ENCODE data around the gene MED27.
"Not testable (repeated sequence)": the region's sequence is repeated elsewhere in the genome, so short reads cannot be mapped to it uniquely, and the experiment has no call there.

Gene MED27

DNA sequence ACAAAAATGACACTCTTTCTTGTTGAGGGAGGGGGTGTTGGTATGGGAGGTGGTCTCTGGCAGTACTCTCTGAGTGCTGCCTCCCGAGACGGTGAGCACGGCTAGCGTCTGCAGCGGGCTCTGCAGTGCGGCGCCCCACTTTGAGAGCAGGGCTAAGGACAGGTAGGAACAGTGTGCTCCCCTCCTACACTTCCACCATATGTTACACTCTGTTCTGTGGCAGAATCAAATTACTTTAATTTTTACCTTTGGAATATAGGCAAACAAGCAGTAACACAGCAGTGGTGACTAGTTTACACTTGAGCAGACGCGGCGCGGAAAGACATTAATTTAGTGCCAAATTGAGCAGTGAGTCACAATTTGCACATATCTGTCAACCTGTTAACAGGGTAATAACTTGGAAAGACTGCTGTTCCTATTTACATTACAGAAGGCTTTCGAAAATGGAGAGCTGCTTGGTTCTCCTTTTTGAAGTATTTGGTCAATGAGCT is 136.3 kb downstream of the MED27 start:
- H3K4me1 Mint-ChIP-seq (ENCODE audit: low read depth): no peaks in the 10 kb centered on the region
- no peak overlapping the region for H3K4me3 Mint-ChIP-seq
- H3K9me3 Mint-ChIP-seq: no peaks in the 10 kb centered on the region
- no peaks in the 10 kb centered on the region for H3K27me3 Mint-ChIP-seq
- H3K27ac Mint-ChIP-seq: no peak overlapping the region
- H3K36me3 Mint-ChIP-seq (ENCODE audit: low read depth): peaks cover 25% of the 10 kb centered on the region

GRCh38 chr9:131942146-131942720 is 137.4 kb downstream of the MED27 start:
- H3K27me3 Mint-ChIP-seq: no peaks in the 10 kb centered on the region
- H3K4me3 Mint-ChIP-seq: no peak overlapping the region
- H3K27ac Mint-ChIP-seq: no peak overlapping the region
- peaks cover 37% of the 10 kb centered on the region for H3K36me3 Mint-ChIP-seq (ENCODE audit: low read depth)
- no peaks in the 10 kb centered on the region for H3K4me1 Mint-ChIP-seq (ENCODE audit: low read depth)
- no peaks in the 10 kb centered on the region for H3K9me3 Mint-ChIP-seq

- H3K9me3 Mint-ChIP-seq: no peaks in the 10 kb centered on the region
- no peaks in the 10 kb centered on the region for H3K27me3 Mint-ChIP-seq
- peaks cover 47% of the 10 kb centered on the region for H3K36me3 Mint-ChIP-seq (ENCODE audit: low read depth)
- H3K4me3 Mint-ChIP-seq: no peak overlapping the region
- no peak overlapping the region for H3K27ac Mint-ChIP-seq
- H3K4me1 Mint-ChIP-seq (ENCODE audit: low read depth): no peaks in the 10 kb centered on the region
Observed at GRCh38 chr9:131937451-131937850, 142.2 kb downstream of the MED27 start.

- Mint-ChIP-seq H3K27ac (no peak overlapping the region), H3K27me3 (no peaks in the 10 kb centered on the region), H3K4me3 (no peak overlapping the region), H3K36me3 (ENCODE audit: low read depth) (peaks cover 44% of the 10 kb centered on the region), H3K4me1 (ENCODE audit: low read depth) (no peaks in the 10 kb centered on the region), H3K9me3 (no peaks in the 10 kb centered on the region)
Observed at GRCh38 chr9:131936929-131937328, 142.7 kb downstream of the MED27 start.

GRCh38 chr9:131934673-131935072 is 145.0 kb downstream of the MED27 start:
- Mint-ChIP-seq H3K27me3 (no peaks in the 10 kb centered on the region), H3K27ac (no peak overlapping the region), H3K4me1 (ENCODE audit: low read depth) (no peaks in the 10 kb centered on the region), H3K36me3 (ENCODE audit: low read depth) (peaks cover 44% of the 10 kb centered on the region), H3K4me3 (no peak overlapping the region), H3K9me3 (no peaks in the 10 kb centered on the region)

DNA sequence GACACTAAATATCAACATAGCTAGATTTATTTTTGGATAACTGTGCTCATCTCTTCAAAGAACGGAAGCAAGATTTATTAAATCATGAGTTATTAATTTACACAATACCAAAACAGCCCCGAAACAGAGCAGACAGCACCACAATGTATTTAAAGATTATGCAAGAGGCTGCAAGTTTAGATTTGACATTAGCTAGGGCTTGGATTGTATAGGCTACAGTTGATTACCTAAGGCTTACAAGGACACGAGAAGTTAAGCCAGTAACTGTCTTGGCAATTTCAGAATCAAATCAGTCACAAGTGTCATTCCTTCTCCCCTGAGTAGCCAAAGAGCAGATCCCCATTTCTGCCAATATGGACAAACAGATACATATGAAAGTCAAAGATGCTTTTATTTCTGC is 152.6 kb downstream of the MED27 start:
- H3K27me3 Mint-ChIP-seq: no peaks in the 10 kb centered on the region
- H3K27ac Mint-ChIP-seq: no peak overlapping the region
- H3K36me3 Mint-ChIP-seq (ENCODE audit: low read depth): peaks cover 11% of the 10 kb centered on the region
- peaks cover 8% of the 10 kb centered on the region for H3K4me1 Mint-ChIP-seq (ENCODE audit: low read depth)
- H3K9me3 Mint-ChIP-seq: no peaks in the 10 kb centered on the region
- no peak overlapping the region for H3K4me3 Mint-ChIP-seq

DNA sequence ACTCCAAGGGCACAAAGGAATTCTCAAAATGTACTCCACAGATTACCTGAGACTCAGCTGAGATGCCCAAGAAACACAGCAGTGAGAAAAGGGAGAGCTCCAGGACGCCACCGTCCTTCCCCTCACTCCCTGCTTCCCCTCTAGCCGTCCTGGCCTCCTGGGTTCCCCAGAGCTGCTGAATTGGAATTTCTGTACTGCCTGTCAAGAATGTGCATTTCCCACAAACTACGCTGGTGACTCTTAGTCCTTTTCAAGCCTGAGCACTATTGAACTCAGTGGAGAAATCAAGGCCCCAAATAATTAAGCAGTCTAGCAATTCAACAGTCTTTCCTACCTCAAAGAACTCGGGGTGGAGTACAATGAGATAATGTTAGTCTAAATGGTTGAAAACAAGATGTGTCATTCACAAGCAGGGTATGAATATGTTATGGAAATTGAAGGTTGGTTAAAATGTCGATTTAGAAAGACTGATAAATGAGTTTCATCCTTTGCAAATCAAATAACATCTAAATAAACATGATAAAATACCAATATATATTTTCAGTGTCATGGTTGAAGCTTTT is 153.2 kb downstream of the MED27 start:
- no peaks in the 10 kb centered on the region for H3K9me3 Mint-ChIP-seq
- H3K27ac Mint-ChIP-seq: no peak overlapping the region
- peaks cover 11% of the 10 kb centered on the region for H3K36me3 Mint-ChIP-seq (ENCODE audit: low read depth)
- H3K4me3 Mint-ChIP-seq: no peak overlapping the region
- H3K4me1 Mint-ChIP-seq (ENCODE audit: low read depth): peaks cover 8% of the 10 kb centered on the region
- no peaks in the 10 kb centered on the region for H3K27me3 Mint-ChIP-seq

DNA sequence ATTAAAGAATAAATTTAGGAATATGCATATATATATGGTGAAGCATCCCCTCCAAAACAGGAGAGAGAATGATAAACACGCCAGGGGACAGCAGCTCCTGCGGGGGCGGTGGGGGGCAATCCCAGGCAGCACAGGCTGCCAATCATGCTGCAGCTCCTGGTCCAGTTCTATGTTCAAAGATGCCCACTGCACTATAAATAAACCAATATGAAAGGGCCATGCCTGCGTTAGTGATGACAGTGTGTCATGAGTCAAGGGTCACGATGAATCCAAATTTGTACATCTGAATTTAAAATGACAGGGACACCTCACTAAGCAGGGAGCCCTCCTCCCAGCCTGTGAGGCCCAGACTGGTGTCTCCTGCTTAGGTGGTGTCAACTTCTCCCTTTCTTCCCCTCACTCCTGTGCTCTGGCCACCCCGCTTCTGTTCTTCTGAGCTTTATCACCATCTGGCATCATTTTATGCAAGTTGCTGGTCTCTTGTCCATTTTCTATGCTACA is 153.9 kb downstream of the MED27 start:
- Mint-ChIP-seq H3K27ac (no peak overlapping the region), H3K36me3 (ENCODE audit: low read depth) (peaks cover 11% of the 10 kb centered on the region), H3K4me1 (ENCODE audit: low read depth) (peaks cover 8% of the 10 kb centered on the region), H3K27me3 (no peaks in the 10 kb centered on the region), H3K9me3 (no peaks in the 10 kb centered on the region), H3K4me3 (no peak overlapping the region)

DNA sequence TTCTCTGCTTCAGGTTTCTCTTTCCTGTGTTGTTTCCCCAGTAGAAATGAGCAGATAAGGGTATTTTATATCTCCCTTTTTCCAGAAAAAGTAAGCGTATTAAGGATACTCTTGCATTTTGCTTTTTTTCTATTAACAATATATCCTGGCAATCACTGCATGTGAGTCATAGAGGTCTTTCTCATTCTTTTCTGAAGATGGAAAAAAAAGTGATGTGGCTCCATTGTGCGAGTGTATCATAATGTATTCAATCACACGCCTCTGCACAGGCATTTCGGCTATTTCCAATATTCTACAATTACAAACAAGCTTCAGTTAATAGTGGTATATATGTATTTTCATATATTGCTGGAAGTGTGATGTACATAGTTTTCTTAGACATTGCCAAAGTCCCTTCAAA is 155.9 kb downstream of the MED27 start:
- Mint-ChIP-seq H3K27me3 (no peaks in the 10 kb centered on the region), H3K36me3 (ENCODE audit: low read depth) (peaks cover 11% of the 10 kb centered on the region), H3K4me3 (no peak overlapping the region), H3K9me3 (no peaks in the 10 kb centered on the region), H3K27ac (no peak overlapping the region), H3K4me1 (ENCODE audit: low read depth) (peaks cover 12% of the 10 kb centered on the region)

GRCh38 chr9:131923132-131923671 is 156.5 kb downstream of the MED27 start:
- Mint-ChIP-seq H3K9me3 (no peaks in the 10 kb centered on the region), H3K4me3 (no peak overlapping the region), H3K4me1 (ENCODE audit: low read depth) (peaks cover 12% of the 10 kb centered on the region), H3K36me3 (ENCODE audit: low read depth) (peaks cover 11% of the 10 kb centered on the region), H3K27me3 (no peaks in the 10 kb centered on the region), H3K27ac (no peak overlapping the region)

DNA sequence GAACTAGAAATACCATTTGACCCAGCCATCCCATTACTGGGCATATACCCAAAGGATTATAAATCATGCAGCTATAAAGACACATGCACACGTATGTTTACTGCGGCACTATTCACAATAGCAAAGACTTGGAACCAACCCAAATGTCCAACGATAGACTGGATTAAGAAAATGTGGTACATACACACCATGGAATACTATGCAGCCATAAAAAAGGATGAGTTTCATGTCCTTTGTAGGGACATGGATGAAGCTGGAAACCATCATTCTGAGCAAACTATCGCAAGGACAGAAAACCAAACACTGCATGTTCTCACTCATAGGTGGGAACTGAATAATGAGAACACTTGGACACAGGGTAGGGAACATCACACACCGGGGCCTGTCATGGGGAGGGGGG is 158.0 kb downstream of the MED27 start:
- not testable (repeated sequence) for H3K9me3 Mint-ChIP-seq, H3K27me3 Mint-ChIP-seq, H3K4me3 Mint-ChIP-seq, H3K27ac Mint-ChIP-seq
- peaks cover 12% of the 10 kb centered on the region for H3K4me1 Mint-ChIP-seq (ENCODE audit: low read depth)
- H3K36me3 Mint-ChIP-seq (ENCODE audit: low read depth): peaks cover 11% of the 10 kb centered on the region

DNA sequence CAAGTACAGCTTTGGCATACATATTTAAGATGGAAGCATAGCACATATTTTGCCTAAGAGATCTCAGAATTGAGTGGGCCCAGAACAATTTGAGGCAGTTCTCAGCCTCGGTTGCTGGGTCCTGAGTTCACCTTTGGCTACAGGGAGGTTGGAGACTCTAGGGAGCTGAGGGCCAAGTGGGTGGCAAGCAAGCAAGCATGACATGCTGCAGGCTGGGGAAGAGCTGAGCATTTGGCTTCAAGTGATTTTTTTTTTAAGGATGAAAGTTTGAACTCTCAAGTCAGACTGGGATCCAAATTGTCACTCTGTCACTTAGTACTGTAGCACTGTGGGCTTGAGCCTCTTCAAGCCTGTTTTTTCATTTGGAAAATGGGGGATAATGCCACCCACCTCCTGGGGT is 160.5 kb downstream of the MED27 start:
- Mint-ChIP-seq H3K27ac (no peak overlapping the region), H3K36me3 (ENCODE audit: low read depth) (peaks cover 18% of the 10 kb centered on the region), H3K27me3 (no peaks in the 10 kb centered on the region), H3K4me3 (no peak overlapping the region), H3K9me3 (no peaks in the 10 kb centered on the region), H3K4me1 (ENCODE audit: low read depth) (peaks cover 12% of the 10 kb centered on the region)

GRCh38 chr9:131918481-131918880 is 161.2 kb downstream of the MED27 start:
- H3K9me3 Mint-ChIP-seq: no peaks in the 10 kb centered on the region
- no peak overlapping the region for H3K27ac Mint-ChIP-seq
- no peaks in the 10 kb centered on the region for H3K27me3 Mint-ChIP-seq
- H3K4me1 Mint-ChIP-seq (ENCODE audit: low read depth): peaks cover 7% of the 10 kb centered on the region
- H3K4me3 Mint-ChIP-seq: no peak overlapping the region
- H3K36me3 Mint-ChIP-seq (ENCODE audit: low read depth): peaks cover 15% of the 10 kb centered on the region

- Mint-ChIP-seq H3K4me3 (no peak overlapping the region), H3K27ac (no peak overlapping the region), H3K9me3 (no peaks in the 10 kb centered on the region), H3K27me3 (no peaks in the 10 kb centered on the region), H3K36me3 (ENCODE audit: low read depth) (peaks cover 7% of the 10 kb centered on the region), H3K4me1 (ENCODE audit: low read depth) (peaks cover 4% of the 10 kb centered on the region)
Observed at GRCh38 chr9:131917009-131917408, 162.7 kb downstream of the MED27 start.

DNA sequence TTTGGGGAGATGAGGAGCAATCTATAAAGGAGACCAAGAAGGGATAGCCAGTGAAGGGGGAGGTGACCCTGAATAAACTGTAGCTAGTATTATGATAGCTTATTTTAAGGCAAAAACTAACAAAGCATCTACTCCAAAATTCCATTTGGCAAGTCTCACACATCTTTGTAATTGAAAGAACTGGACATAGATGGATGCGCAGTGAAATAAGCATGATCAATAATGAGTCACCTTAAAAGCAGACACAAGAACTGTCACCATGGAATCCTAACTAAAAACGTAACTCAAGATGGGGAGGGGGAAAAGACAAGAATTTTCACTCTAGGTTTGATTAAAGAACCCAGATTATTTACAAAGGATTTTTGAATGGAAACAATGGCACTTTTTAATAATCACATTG is 164.5 kb downstream of the MED27 start:
- peaks cover 7% of the 10 kb centered on the region for H3K36me3 Mint-ChIP-seq (ENCODE audit: low read depth)
- H3K4me3 Mint-ChIP-seq: no peak overlapping the region
- H3K4me1 Mint-ChIP-seq (ENCODE audit: low read depth): peaks cover 4% of the 10 kb centered on the region
- H3K27ac Mint-ChIP-seq: no peak overlapping the region
- H3K9me3 Mint-ChIP-seq: no peaks in the 10 kb centered on the region
- no peaks in the 10 kb centered on the region for H3K27me3 Mint-ChIP-seq

- peaks cover 7% of the 10 kb centered on the region for H3K36me3 Mint-ChIP-seq (ENCODE audit: low read depth)
- H3K27me3 Mint-ChIP-seq: no peaks in the 10 kb centered on the region
- no peaks in the 10 kb centered on the region for H3K9me3 Mint-ChIP-seq
- H3K4me1 Mint-ChIP-seq (ENCODE audit: low read depth): no peaks in the 10 kb centered on the region
- no peak overlapping the region for H3K27ac Mint-ChIP-seq
- no peak overlapping the region for H3K4me3 Mint-ChIP-seq
Observed at GRCh38 chr9:131912671-131913070, 167.0 kb downstream of the MED27 start.
